GM19438 (cell line): ENCODE results near the gene TLR4.

Experiments
- ATAC-seq: cut with Tn5 transposase; IDR thresholded peaks from one replicate; pipeline ENCODE4 v1.9.1; 2021; ENCODE audit warnings: low read depth; ENCODE audit not compliant: unreplicated experiment

Gene TLR4

DNA sequence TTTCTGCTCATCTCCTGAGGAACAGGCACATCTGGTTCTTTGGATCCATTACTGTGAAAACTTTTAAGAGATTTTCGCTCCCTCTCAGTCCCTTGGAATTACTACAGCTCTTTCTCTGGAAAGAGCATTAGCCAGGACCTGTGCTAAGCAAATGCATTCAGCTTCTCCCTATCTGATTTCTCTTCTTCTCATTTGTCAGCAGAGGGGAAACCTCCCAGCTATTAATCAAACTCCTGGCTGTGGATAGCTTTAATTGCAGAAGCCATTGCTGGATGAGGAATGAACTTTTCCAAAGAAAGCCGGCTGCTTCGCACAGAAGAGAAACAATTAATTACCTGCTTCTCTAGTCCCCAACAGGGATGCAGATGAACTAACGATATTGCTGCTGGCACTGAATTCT, 37.9 kb downstream of the TLR4 start:
- no peak for ATAC-seq

DNA sequence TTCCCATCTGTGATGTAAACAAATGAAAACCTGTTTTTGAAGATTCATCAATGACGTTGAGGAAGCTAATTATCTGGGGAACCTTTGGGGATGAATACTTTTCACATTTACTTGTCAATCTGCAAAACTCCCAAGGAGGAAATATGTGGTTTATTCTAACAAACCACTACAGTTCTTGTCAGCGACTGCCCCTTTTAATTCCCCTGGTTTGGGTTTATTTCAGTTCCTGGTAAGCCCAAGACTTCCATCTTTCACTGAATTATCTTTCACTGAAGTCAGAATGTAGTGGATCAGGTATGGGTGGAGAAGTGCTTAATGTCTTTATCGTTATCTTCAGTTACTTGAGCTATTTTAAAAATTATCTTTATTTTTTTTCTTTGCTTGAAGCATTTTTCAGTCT, 40.2 kb downstream of the TLR4 start:
- no peak for ATAC-seq

DNA sequence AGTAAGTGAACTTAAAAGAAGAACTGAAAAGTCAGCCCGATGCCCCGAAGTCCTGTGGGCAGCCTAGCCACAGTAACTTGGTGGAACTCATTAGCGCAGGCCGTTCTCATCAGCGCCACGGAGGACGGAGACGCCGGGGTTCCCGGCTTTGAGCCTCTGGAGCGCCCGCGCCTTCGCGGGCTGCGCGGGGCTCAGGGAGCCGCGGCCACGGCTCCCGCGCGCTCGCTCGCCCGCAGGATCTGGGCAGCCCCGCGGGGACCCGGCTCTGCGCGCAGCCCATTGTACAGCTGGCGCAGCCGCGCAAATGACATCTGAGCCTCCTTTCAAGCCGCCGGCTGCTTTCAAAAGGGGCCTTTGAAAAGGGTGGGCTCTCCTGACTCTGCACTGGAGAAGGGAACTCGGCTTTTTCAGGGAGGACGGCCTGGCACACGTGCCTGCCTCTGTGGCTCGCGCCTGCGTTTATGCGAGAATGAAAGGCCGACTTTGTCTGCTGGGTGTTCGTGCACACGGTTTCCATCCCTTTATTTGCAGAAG, 40.7 kb downstream of the TLR4 start:
- no peak for ATAC-seq

DNA sequence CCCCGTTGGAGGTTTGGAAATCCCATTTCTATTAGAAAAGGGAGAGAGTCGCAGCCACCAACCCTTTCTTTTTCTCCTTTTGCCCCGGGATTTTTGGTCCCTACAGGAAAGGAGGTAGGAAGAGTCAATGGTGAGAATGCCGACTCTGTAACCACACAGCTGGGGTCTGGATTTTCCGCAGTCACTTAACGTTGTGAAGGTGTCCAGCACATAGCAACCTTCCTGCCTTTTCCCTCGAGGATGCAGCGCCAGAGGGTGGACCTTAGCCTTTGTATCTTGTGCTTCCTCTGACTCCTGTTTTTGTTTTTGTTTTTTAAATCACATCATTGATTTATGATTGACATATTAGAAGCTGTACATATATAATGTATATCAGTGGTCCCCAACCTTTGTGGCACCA, 41.4 kb downstream of the TLR4 start:
- no peak for ATAC-seq

DNA sequence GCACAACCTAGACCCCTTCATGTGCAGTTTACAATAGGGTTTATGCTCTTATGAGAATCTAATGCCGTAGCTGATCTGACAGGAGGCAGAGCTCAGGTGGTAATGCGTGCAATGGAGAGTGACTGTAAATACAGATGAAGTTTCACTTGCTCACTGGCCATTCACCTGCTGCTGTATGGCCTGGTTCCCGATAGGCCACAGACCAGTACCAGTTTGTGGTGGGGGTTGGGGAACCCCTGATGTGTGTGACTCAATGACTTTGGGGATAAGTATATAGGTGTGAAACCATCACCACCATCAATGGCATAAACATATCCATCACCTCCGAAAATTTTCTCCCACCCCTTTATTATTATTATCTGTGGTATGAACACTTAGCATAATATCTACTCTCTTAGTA, 42.1 kb downstream of the TLR4 start:
- no peak for ATAC-seq

DNA sequence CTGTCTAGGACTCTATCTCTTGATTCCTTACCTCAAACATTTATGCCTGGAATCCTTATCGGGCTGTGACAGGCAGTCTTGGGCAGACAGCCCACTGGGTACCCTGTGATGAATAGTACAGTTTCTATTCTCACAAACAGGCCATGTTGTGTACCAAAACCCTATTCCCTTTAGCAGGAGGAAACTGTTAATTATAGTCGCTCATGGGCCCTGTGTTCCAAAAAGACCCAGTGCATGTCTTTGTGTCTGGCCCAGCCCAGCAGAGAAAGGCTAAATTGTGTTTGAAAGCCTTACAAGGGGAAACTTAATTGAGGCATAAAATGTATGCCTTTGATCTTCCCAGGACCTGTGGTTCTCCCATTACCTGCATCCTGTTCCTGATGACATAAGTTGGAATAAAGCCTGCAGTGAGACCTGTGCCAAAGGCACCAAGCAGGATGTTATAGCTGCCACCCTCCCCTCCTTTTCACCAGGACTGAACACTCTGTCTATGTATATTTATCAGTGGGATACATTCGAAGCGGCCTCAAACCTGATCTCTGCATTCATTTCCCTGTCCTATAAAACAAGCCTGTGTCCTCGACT, 43.3 kb downstream of the TLR4 start:
- ATAC-seq, result no peak

DNA sequence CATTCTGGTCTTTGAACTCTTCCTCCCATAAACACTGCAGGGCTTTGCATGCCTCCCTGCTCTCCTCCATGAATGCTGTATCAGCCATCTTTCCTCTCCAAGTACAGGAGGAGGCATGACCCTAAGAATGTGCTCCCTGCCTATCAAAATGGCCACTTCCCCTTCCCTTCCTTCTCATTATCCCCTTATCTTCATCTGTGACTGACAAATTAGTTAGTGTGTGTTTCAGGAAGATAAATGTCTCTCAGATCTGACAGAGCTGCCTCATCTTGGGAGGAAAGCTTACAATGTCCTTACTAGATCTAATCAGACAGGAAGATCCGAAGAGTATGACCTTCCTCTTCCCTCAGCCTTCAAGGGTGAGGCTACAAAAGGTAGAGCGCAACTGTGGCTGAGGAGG, 46.2 kb downstream of the TLR4 start:
- ATAC-seq, result no peak

DNA sequence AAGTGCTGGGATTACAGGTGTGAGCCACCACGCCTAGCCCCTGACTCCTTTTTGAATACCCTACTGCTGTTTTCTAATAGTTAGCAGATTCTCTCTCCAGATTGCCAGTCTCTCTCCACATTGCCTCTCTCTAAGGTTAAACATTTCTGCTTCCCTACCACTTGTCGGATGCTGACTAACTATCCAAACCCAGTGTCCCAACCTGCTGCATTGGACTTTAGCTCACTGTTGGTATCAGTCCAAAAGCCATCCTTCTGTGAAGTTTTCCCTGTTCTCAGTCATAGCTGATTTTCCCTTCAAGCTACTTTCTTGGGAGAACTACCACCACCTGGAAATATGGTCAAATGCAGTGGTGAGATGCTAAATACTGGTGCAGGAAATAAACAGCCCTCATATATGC, 48.7 kb downstream of the TLR4 start:
- ATAC-seq, result no peak

DNA sequence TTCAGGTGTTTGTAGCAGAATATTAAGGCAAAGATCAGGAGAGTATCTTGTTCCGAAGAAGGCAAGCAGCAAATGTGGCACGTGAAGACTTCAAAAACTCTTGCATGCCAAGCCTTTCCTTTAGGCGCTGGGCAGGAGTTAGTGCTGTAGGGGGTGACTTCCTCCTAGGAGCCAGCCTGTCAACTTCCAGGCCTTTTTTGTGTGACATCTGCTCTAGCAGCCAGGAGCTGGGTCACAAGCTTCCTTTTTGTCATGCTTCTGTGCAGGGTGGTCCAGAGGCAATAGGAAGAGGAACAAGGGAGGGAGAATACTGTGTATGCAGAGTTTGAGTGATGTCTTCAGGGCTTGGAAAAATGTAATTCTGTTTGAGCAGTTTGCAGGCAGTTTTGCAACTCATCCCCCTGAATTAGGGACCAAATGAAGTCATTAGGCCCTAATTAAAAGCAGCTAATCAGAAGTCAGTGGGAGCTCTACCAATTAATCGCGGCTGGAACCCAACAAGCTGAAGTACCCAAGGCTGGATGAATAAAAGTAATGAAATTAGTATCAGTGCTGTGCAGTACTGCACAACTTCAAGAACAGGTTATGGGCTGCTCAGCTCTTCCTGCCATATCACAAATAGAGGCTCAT, 53.5 kb downstream of the TLR4 start:
- ATAC-seq, result no peak

DNA sequence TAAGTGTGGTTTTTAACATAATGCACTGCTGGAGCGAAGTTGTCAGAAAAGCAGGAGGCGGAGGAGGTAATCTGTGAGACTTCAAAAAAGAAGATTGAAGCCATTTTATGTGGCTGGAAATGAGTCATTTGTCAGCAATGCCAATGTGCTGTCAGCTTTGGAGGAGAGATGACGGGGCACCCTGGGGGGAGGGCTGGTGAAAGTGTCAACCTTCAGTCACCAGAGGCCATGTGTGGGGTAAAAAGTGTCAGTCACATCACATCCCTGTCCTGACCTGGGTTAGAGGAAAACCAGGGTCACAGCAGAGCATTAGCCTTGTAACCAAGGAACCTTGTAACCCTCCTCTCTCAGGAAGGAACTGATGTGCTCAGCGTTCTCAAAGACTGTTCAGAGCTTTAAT, 59.1 kb downstream of the TLR4 start:
- no peak for ATAC-seq

DNA sequence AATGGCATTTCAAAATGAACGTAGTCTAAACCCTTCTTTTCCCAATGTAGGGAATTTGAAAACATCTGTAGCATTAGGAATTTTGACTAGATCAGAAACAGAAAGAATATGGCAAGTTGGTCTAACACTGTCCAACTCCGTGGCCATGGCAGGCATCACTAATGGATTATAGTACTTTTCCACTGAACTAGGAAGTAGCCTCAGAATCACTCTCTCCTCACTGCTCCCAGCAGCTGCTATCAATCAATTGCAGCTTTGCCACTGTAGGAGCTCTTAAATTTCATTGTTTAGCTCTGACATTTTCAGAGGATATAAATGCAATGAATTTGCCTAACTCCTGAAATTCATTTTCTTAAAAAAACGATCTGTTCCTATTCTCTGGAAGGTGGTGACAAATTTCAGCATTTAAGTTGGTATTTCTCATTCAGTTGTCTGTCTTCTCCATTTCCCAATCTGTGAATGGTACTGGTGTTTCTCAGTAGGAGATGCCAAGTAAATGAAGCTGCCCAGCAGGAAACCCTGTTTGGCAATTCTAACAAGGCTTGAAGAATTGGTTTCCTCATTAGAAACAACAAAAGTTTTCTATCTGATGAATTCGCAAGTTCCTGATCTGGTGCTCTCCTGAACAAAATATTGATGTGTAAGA, 64.7 kb downstream of the TLR4 start:
- no peak for ATAC-seq

DNA sequence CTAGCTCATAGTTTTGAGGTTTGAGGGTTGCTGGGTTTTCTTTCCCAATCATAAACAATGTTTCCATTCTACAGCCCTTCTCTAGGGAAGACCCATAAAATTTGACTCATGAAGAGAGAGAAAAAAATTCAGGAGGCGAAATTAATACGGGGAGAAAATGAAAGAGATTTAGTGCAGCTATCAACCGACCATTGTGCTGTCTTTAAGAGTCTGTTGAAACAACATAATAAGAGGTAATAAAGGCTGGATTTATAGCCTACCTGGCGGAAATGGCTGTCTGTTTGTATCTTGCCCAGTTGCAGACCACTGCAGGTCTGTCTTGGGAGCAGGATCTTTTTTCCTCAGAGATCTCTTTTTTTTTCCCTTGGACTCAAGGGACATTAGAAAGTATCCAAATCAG, 66.9 kb downstream of the TLR4 start:
- ATAC-seq, result no peak

DNA sequence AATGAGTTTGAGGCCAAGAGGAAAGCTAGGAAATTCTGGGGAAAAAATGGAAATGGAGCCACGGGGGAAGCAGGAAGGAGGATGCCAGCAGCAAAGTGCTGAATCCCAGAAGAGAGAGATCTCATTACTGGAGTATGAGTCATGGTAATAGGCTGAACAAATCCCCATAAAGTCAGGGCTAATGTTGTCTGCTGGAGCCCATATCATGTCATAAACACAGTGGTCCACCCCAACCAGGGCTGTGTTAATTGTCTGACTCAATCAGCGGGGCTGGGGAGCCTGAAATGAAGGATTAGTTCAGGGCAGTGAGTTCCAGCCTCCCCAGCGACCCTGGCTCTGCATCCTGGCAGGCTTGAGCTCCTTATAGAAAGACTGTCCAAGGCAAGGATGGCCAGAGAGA, 68.8 kb downstream of the TLR4 start:
- no peak for ATAC-seq
